Inflammatory macrophage treated with lipopolysaccharide for 1 hour (primary cell): ENCODE measurements around the gene GRB14.
"Not testable (repeated sequence)": the region's sequence is repeated elsewhere in the genome, so short reads cannot be mapped to it uniquely, and the experiment has no call there.

Source experiments
- DNase-seq, 2 donors: peaks; one replicate each; pipeline ENCODE4 v3.0.0-alpha.2; 2020 to 2022

Gene GRB14

GRCh38 chr2:164549705-164550104, 71.6 kb downstream of the GRB14 start:
- not testable (repeated sequence) for DNase-seq

- DNase-seq = no peak
Observed at GRCh38 chr2:164545484-164545883, 75.8 kb downstream of the GRB14 start.

GRCh38 chr2:164542581-164543021, 78.7 kb downstream of the GRB14 start:
- DNase-seq = no peak

GRCh38 chr2:164538240-164538866, 82.9 kb downstream of the GRB14 start:
- peak; percentile 7 to 20 for DNase-seq

GRCh38 chr2:164535280-164536025, 85.8 kb downstream of the GRB14 start:
- DNase-seq = no peak

GRCh38 chr2:164530464-164530863, 90.8 kb downstream of the GRB14 start:
- DNase-seq = no peak

- no peak for DNase-seq
Observed at GRCh38 chr2:164523726-164524125, 97.6 kb downstream of the GRB14 start.

- DNase-seq = no peak
Observed at GRCh38 chr2:164523009-164523408, 98.3 kb downstream of the GRB14 start.

GRCh38 chr2:164522561-164522981, 98.7 kb downstream of the GRB14 start:
- no peak for DNase-seq

GRCh38 chr2:164515734-164516133, 105.5 kb downstream of the GRB14 start:
- DNase-seq = no peak

- no peak for DNase-seq
Observed at GRCh38 chr2:164515030-164515429, 106.3 kb downstream of the GRB14 start.

- DNase-seq = no peak
Observed at GRCh38 chr2:164514491-164514890, 106.8 kb downstream of the GRB14 start.

- no peak for DNase-seq
Observed at GRCh38 chr2:164512871-164513270, 108.4 kb downstream of the GRB14 start.

- no peak for DNase-seq
Observed at GRCh38 chr2:164511738-164512137, 109.5 kb downstream of the GRB14 start.

GRCh38 chr2:164510895-164511294, 110.4 kb downstream of the GRB14 start:
- DNase-seq = no peak

GRCh38 chr2:164509137-164509877, 112.0 kb downstream of the GRB14 start:
- DNase-seq = no peak

- DNase-seq = no peak
Observed at GRCh38 chr2:164504253-164504652, 117.0 kb downstream of the GRB14 start.

GRCh38 chr2:164498836-164499235, 122.4 kb downstream of the GRB14 start:
- DNase-seq = no peak

- DNase-seq = no peak
Observed at GRCh38 chr2:164496881-164497280, 124.4 kb downstream of the GRB14 start.

- no peak for DNase-seq
Observed at GRCh38 chr2:164496421-164496820, 124.9 kb downstream of the GRB14 start.

- DNase-seq = no peak
Observed at GRCh38 chr2:164495491-164496223, 125.6 kb downstream of the GRB14 start.

- DNase-seq = no peak
Observed at GRCh38 chr2:164485541-164485940, 135.7 kb downstream of the GRB14 start.

GRCh38 chr2:164479460-164479859, 141.8 kb downstream of the GRB14 start:
- no peak for DNase-seq
